GM12865 (cell line): Measurements from ENCODE around the gene RFC2.
A peak's percentile ranks its signal among the peaks of the same experiment; 100 is the strongest.
"Not testable (repeated sequence)": the region's sequence is repeated elsewhere in the genome, so short reads cannot be mapped to it uniquely, and the experiment has no call there.

Source experiments
- DNase-seq: peaks from one replicate; pipeline ENCODE4 v3.0.0; 2010; ENCODE audit warnings: low read depth
- H3K4me3 ChIP-seq: 2 replicates; pipeline ENCODE4 v1.5.1; 2011; ENCODE audit warnings: mild to moderate bottlenecking, low read depth, low read length, control low read depth
- TF ChIP-seq, protein P1 (sequence below): IDR thresholded peaks from 2 replicates; pipeline ENCODE4 v1.5.1; 2011; ENCODE audit warnings: low read length, control low read depth, low read depth, inconsistent platforms; ENCODE audit not compliant: insufficient read depth; ENCODE audit errors: missing control alignments

Gene RFC2

DNA sequence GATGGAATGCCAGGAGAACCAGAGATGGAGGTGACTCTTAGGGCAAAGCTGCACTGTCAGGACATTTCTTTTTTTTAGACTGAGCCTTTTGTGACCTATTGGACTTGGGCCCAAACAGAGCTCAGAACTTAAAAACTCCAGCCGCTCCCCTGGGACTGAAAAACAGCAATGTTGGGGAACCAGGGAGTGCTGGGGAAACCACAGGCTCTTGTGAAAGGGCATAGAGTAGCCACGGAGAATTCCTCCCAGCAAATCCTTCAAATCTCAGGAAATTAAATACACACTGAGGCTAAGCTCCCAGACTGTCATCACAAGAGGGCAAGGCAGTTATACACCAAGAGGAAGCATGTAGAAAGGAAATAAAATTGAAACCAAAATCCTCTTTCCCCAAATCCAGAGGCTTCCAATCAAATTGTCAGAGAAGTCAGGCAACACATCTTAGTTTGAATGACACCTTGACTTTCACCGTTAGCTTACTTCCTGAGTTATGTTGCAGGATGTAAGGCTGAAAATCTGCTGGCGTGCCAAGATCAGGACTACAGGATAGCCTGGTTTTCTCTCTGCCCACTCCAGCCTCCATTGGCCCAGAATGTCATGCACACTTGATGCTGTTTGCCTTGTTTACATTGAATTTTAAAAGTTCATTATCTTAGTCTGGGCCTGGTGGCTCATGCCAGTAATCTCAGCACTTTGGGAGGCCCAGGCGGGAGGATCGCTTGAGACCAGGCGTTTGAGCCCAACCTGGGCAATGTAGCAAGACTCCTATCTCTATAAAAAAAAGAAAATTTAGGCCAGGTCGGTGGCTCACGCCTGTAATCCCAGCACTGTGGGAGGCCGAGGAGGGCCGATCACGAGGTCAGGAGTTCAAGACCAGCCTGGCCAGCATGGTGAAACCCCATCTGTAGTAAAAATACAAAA is 2.6 kb upstream of the RFC2 start:
- H3K4me3 ChIP-seq, result no peak overlapping the region
- TF ChIP-seq, protein P1, sequence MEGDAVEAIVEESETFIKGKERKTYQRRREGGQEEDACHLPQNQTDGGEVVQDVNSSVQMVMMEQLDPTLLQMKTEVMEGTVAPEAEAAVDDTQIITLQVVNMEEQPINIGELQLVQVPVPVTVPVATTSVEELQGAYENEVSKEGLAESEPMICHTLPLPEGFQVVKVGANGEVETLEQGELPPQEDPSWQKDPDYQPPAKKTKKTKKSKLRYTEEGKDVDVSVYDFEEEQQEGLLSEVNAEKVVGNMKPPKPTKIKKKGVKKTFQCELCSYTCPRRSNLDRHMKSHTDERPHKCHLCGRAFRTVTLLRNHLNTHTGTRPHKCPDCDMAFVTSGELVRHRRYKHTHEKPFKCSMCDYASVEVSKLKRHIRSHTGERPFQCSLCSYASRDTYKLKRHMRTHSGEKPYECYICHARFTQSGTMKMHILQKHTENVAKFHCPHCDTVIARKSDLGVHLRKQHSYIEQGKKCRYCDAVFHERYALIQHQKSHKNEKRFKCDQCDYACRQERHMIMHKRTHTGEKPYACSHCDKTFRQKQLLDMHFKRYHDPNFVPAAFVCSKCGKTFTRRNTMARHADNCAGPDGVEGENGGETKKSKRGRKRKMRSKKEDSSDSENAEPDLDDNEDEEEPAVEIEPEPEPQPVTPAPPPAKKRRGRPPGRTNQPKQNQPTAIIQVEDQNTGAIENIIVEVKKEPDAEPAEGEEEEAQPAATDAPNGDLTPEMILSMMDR, result no peak
- DNase-seq, result peak; percentile 55

DNA sequence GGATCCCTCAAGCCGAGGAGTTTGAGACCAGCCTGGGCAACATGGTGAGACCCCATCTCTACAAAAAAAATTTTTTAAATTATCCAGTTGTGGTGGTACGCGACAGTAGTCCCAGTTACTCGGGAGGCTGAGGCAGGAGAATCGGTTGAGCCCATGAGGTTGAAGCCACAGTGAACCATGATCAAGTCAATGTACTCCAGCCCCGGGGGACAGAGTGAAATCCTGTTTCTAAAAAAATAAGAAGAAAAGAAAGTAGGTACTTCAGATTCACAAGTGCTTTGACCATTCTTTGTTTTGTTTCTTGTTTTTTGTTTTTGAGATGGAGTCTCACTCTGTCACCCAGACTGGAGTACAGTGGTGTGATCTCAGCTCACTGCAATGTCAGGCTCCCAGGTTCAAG is 1.3 kb upstream of the RFC2 start:
- peak overlapping the region; percentile 84 for H3K4me3 ChIP-seq
- peak; percentile 85 for DNase-seq

DNA sequence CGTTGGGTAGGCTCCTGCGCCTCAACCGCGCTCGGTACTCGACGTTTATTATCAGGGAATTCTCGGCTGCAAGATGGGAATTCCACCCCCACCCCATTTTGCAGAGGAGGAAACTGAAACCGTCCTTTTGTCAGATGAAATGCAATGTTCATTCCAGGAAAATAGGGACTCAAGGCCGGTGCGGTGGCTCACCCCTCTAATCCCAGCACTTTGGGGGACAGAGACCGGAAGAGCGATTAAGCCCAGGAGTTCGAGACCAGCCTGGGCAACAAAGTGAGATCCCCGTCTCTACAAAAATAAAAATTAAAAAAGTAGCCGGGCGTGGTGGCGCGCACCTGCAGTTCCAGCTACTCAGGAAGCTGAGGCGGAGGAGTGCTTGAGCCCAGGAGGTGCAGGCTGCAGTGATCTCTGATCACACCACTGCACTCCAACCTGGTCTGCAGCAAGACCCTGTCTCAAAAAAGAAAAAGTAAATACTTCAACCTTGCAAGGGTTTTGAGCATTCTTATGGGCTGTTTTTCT is 720 bp upstream of the RFC2 start:
- H3K4me3 ChIP-seq, result peak overlapping the region; percentile 84
- peak; percentile 76 for DNase-seq
- TF ChIP-seq, protein P1, result no peak

DNA sequence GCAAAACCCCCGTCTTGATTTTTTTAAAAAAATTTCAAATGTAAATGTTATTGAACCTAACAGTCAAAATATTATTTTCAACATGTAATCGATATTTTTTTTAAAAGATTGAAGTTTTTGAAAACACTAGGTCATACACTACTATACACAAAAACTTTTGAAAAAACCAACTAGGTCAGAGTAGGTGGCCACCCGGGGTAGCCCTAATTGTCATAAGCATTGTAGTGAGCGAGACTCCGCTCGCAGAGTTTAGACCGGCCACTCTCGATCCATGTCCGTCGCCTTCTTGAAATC is 417 bp downstream of the RFC2 start:
- TF ChIP-seq, protein P1, result no peak

DNA sequence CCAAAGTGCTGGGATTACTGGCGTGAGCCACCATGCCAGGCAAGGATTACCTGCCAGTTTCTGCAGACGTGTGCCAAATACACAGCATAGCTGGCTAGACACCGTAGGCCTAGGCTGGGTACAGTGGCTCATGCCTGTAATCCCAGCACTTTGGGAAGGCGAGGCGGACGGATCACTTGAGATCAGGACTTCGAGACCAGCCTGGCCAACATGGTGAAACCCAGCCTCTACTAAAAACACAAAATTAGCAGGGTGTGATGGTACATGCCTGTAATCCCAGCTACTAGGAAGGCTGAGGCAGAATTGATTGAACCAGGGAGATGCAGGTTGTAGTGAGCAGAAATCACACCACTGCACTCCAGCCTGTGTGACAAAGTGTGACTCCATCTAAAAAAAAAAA is 868 bp downstream of the RFC2 start:
- DNase-seq, result no peak
- TF ChIP-seq, protein P1, result no peak
- H3K4me3 ChIP-seq, result peak overlapping the region; percentile 92

More for the DNA sequence above, 417 bp downstream of the RFC2 start:
- no peak for DNase-seq
- H3K4me3 ChIP-seq, result peak overlapping the region; percentile 92

DNA sequence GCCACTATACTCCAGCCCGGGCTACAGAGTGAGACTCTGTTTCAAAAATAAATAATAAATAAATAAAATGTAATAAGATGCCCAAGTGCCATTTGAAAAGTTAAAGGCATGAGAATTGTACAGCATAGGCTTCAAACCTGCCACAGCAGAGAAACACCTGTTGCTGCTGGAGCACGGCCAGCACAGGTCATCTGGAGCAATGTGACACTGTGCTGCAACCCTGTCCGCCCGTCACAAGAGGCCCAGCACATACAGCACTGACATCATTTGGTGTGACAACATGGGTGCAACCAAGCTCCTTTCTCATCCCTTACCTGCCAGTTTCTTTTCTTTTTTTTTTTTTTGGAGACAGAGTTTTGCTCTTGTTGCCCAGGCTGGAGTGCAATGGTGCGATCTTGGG is 1.3 kb downstream of the RFC2 start:
- DNase-seq, result peak; percentile 67
- H3K4me3 ChIP-seq, result peak overlapping the region; percentile 92
- TF ChIP-seq, protein P1, result no peak

DNA sequence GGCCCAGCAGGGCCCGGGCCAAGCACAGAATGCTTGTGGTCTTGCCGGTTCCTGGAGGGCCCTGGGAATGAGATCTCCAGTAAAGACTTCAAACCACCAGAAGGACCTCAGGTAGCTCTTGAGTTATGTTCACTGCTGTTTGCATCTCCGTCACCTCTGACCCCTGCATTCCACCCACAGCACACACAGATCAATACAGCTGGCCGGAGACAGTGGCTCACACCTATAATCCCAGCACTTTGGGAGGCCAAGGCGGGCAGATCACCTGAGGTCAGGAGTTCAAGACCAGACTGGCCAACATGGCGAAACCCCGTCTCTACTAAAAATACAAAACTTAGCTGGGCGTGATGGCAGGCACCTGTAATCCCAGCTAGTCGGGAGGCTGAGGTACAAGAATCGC is 5.1 kb downstream of the RFC2 start:
- not testable (repeated sequence) for DNase-seq, H3K4me3 ChIP-seq

DNA sequence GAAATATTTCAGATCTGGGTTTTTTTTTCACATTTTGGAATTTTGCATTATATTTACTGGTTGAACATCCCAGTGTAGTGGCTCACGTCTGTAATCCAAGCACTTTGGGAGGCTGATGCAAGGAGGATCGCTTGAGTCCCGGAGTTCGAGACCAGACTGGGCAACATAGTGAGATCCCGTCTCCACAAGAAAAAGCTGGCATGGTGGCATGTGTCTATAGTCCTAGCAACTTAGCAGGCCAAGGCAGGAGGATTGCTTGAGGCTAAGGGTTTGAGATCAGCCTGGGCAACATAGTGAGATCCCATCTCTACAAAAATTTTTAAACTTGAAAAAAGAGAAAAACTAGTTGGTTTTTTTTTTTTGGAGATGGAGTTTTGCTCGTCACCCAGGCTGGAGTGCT is 6.0 kb downstream of the RFC2 start:
- H3K4me3 ChIP-seq, result no peak overlapping the region
- DNase-seq, result no peak
- TF ChIP-seq, protein P1, result no peak
